Measurements from ENCODE around the gene IFT81. TPM values are rescaled to one million over a fixed set of nuclear protein-coding genes. Genes with fewer than 3 reads are reported as not detected.
"Not testable (repeated sequence)": the region's sequence is repeated elsewhere in the genome, so short reads cannot be mapped to it uniquely, and the experiment has no call there.

IFT81 gene
- total RNA-seq, 1 donor from 2014 or later = 8.9 TPM

DNA sequence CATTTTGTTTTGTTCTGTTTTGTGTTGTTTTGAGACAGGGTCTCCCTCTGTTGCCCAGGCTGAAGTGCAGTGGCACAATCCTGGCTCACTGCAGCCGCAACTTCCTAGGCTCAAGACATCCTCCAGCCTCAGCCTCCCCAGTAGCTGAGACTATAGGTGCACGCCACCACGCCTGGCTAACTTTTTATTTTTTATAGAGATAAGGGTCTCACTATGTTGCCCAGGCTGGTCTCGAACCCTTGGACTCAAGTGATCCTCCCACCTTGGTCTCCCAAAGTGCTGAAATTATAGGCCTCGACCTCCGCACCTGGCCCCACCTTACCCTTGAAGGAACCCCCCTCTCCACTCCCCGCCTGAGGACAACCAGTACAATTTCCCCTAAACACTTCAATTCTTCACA, 7.5 kb upstream of the IFT81 start:
- Mint-ChIP-seq H3K27ac (ENCODE audit: unreplicated experiment) (no peak overlapping the region), H3K27me3 (ENCODE audit: low read depth) (no peaks in the 10 kb centered on the region), H3K4me1 (ENCODE audit: low read depth) (peaks cover 23% of the 10 kb centered on the region), H3K4me3 (ENCODE audit: unreplicated experiment) (no peak overlapping the region), H3K36me3 (ENCODE audit: low read depth) (no peaks in the 10 kb centered on the region), H3K9me3 (ENCODE audit: low read depth) (peaks cover 3% of the 10 kb centered on the region)
- TF ChIP-seq, protein P1, sequence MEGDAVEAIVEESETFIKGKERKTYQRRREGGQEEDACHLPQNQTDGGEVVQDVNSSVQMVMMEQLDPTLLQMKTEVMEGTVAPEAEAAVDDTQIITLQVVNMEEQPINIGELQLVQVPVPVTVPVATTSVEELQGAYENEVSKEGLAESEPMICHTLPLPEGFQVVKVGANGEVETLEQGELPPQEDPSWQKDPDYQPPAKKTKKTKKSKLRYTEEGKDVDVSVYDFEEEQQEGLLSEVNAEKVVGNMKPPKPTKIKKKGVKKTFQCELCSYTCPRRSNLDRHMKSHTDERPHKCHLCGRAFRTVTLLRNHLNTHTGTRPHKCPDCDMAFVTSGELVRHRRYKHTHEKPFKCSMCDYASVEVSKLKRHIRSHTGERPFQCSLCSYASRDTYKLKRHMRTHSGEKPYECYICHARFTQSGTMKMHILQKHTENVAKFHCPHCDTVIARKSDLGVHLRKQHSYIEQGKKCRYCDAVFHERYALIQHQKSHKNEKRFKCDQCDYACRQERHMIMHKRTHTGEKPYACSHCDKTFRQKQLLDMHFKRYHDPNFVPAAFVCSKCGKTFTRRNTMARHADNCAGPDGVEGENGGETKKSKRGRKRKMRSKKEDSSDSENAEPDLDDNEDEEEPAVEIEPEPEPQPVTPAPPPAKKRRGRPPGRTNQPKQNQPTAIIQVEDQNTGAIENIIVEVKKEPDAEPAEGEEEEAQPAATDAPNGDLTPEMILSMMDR (IDR thresholded peaks at IDR 0.05) = no peak
- DNase-seq (ENCODE audit: low spot score) = no peak

DNA sequence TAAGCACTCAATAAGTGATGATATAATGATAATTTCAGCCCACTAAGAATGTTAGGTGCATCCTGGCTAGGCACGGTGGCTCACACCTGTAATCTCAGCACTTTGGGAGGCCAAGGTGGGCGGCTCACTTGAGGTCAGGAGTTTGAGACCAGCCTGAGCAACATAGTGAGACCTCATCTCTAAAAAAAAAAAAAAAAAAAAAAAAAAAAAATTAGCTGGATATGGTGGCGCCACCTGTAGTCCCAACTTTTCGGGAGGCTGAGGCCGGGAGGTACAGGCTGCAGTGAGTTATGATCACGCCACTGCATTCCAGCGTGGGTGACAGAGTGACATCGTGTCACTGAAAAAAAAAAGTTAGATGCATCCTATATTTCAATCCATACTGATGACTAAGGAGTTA, 6.9 kb upstream of the IFT81 start:
- H3K4me1 Mint-ChIP-seq (ENCODE audit: low read depth) = peaks cover 22% of the 10 kb centered on the region
- not testable (repeated sequence) for DNase-seq (ENCODE audit: low spot score); H3K36me3 Mint-ChIP-seq (ENCODE audit: low read depth); H3K27me3 Mint-ChIP-seq (ENCODE audit: low read depth); H3K27ac Mint-ChIP-seq (ENCODE audit: unreplicated experiment); H3K4me3 Mint-ChIP-seq (ENCODE audit: unreplicated experiment); H3K9me3 Mint-ChIP-seq (ENCODE audit: low read depth)
- TF ChIP-seq, protein P1 (IDR thresholded peaks at IDR 0.05) = peak; percentile 59

DNA sequence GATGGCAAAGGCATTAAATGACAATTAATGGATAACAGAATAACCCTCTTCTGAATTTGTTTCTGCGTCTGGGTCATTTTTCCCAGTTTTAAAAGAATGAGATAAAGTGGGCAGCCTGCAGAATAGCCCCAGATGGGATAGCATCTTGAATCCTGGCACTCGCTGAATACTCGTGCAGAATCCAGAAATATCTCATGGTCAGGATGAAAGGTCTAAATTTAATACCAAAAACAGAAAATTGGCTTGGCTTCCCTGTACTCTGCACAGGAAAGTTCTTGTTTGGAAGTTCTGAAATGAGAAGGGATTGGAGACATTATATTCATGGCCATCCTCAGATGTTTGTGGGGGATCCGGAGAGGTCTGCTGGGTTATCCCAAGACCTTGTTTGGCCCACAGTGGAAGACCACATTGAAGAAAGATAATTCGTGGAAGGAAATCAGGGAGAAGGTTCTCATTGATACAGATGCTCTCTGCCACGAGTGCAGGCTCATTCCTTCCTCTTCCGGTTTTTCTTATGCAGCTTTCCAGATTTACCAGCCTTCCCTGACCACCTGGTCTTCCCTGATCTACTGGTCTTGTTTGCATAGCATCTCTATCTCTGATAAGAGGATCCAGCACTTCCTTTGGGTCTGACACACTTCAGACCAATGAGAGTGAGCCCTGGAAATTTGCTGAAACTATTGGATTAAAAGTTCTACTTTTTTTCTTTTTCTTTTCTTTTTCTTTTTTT, 6.0 kb upstream of the IFT81 start:
- Mint-ChIP-seq H3K27me3 (ENCODE audit: low read depth) (no peaks in the 10 kb centered on the region), H3K4me1 (ENCODE audit: low read depth) (peaks cover 22% of the 10 kb centered on the region), H3K4me3 (ENCODE audit: unreplicated experiment) (no peak overlapping the region), H3K9me3 (ENCODE audit: low read depth) (no peaks in the 10 kb centered on the region), H3K27ac (ENCODE audit: unreplicated experiment) (no peak overlapping the region), H3K36me3 (ENCODE audit: low read depth) (no peaks in the 10 kb centered on the region)
- no peak for DNase-seq (ENCODE audit: low spot score)
- TF ChIP-seq, protein P1 (IDR thresholded peaks at IDR 0.05) = no peak

DNA sequence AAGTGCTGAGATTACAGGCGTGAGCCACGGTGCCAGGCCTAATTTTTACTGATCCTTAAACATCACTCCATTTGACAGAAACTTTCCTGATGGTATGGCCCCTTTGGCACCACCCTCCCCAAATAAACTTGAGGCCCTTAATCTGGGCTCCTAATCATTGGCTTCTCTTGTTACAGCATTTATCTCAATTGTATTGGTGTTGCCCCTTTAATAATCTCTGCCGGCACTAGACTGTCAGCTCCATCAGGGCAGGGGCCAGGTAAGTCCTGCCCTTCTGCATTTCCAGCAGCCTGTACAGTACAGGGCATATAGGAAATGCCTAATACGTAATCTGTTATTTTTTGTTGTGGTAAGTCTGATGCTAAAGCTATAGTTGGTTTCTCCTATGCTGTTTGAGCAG, 1.2 kb upstream of the IFT81 start:
- no peaks in the 10 kb centered on the region for H3K9me3 Mint-ChIP-seq (ENCODE audit: low read depth)
- no peak overlapping the region for H3K4me3 Mint-ChIP-seq (ENCODE audit: unreplicated experiment)
- no peaks in the 10 kb centered on the region for H3K27me3 Mint-ChIP-seq (ENCODE audit: low read depth)
- TF ChIP-seq, protein P1 (IDR thresholded peaks at IDR 0.05) = no peak
- DNase-seq (ENCODE audit: low spot score) = no peak
- H3K27ac Mint-ChIP-seq (ENCODE audit: unreplicated experiment) = no peak overlapping the region
- H3K4me1 Mint-ChIP-seq (ENCODE audit: low read depth) = peaks cover 24% of the 10 kb centered on the region
- H3K36me3 Mint-ChIP-seq (ENCODE audit: low read depth) = no peaks in the 10 kb centered on the region

DNA sequence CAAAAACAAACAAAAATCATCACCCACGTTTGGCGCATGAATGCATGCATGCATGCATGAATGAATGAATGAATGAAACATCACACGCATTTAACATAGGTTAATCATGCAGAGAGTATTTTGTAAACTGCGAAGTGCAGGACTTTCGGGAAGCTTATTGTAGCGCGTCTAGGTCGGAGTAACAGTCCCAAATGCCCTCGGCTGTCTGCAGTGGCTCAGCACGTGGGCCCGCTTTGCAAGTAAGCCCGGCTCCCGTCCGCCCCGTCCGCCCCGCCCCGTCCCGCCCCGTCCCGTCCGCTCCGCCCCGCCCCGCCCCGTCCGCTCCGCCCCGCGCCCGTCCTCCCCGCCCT, 263 bp upstream of the IFT81 start:
- TF ChIP-seq, protein P1 (IDR thresholded peaks at IDR 0.05) = no peak
- no peak for DNase-seq (ENCODE audit: low spot score)
- no peaks in the 10 kb centered on the region for H3K27me3 Mint-ChIP-seq (ENCODE audit: low read depth)
- H3K27ac Mint-ChIP-seq (ENCODE audit: unreplicated experiment) = no peak overlapping the region
- H3K4me3 Mint-ChIP-seq (ENCODE audit: unreplicated experiment) = no peak overlapping the region
- peaks cover 19% of the 10 kb centered on the region for H3K4me1 Mint-ChIP-seq (ENCODE audit: low read depth)
- peaks cover 2% of the 10 kb centered on the region for H3K36me3 Mint-ChIP-seq (ENCODE audit: low read depth)
- H3K9me3 Mint-ChIP-seq (ENCODE audit: low read depth) = no peaks in the 10 kb centered on the region
